A673 (cell line): ENCODE results near the gene MEIOC.

Source experiments
- CTCF ChIP-seq: fragments of 300-800, 200-600 bp; sonication (generic); conservative IDR thresholded peaks from 2 replicates; pipeline ENCODE4 v1.5.1; 2017; ENCODE audit warnings: low read depth, mild to moderate bottlenecking, antibody characterized with exemption, low read length, moderate library complexity, mixed read lengths
- EZH2 ChIP-seq: fragments of 200-600 bp; sonication (generic); IDR thresholded peaks from 2 replicates; pipeline ENCODE4 v1.6.1; 2017; ENCODE audit warnings: borderline replicate concordance, low read depth, mild to moderate bottlenecking, mixed read lengths, antibody characterized with exemption, low read length; ENCODE audit not compliant: poor library complexity, severe bottlenecking

- TF ChIP-seq CTCF (no peak), EZH2 (no peak)
Observed at GRCh38 chr17:44707755-44708400, 51.6 kb downstream of the MEIOC start.
